Progenitor cell of endocrine pancreas (in vitro differentiated cells): ENCODE results near the gene ASCC3. TPM values are rescaled to one million over a fixed set of nuclear protein-coding genes. Genes with fewer than 3 reads are reported as not detected.
"Not testable (repeated sequence)": the region's sequence is repeated elsewhere in the genome, so short reads cannot be mapped to it uniquely, and the experiment has no call there.

Experiments
- DNase-seq: peaks from one replicate; pipeline ENCODE4 v3.0.0; 2021; ENCODE audit warnings: low spot score; ENCODE audit not compliant: unreplicated experiment
- H3K27ac Mint-ChIP-seq: 2 replicates; pipeline ENCODE4 v1.8.0; 2021; ENCODE audit warnings: mild to moderate bottlenecking, moderate library complexity, mixed read lengths
- H3K27me3 Mint-ChIP-seq: 2 replicates; pipeline ENCODE4 v1.8.0; 2021; ENCODE audit warnings: mixed read lengths
- H3K36me3 Mint-ChIP-seq: 2 replicates; pipeline ENCODE4 v1.8.0; 2022; ENCODE audit warnings: mixed read lengths; ENCODE audit not compliant: insufficient read depth
- H3K4me1 Mint-ChIP-seq: 2 replicates; pipeline ENCODE4 v1.8.0; 2021; ENCODE audit warnings: low read depth, mixed read lengths
- H3K4me3 Mint-ChIP-seq: 2 replicates; pipeline ENCODE4 v1.8.0; 2021; ENCODE audit warnings: low read depth, mild to moderate bottlenecking, moderate library complexity, mixed read lengths
- H3K9me3 Mint-ChIP-seq: 2 replicates; pipeline ENCODE4 v1.8.0; 2021; ENCODE audit warnings: low read depth, mixed read lengths
- CTCF ChIP-seq: fragments of 200-600 bp; sonication (generic); IDR thresholded peaks from one replicate; pipeline ENCODE4 v1.5.0; 2021; ENCODE audit warnings: antibody characterized with exemption, mild to moderate bottlenecking; ENCODE audit not compliant: unreplicated experiment
- total RNA-seq: library from RNA; stranded (reverse); gene quantifications from 2 replicates; pipeline ENCODE4 v1.2.1, GENCODE V29; 2021

ASCC3 gene
- total RNA-seq, 1 donor from 2014 or later, result 36.6 TPM

- no peak for DNase-seq
- H3K27ac Mint-ChIP-seq, result no peak overlapping the region
- no peaks in the 10 kb centered on the region for H3K9me3 Mint-ChIP-seq
- no peaks in the 10 kb centered on the region for H3K27me3 Mint-ChIP-seq
- peaks cover 3% of the 10 kb centered on the region for H3K36me3 Mint-ChIP-seq
- peaks cover 1% of the 10 kb centered on the region for H3K4me1 Mint-ChIP-seq
- no peak overlapping the region for H3K4me3 Mint-ChIP-seq
- TF ChIP-seq CTCF, result no peak
These were observed 34.9 kb downstream of the ASCC3 start for GRCh38 chr6:100846276-100846675.

GRCh38 chr6:100845676-100846075, 35.5 kb downstream of the ASCC3 start:
- Mint-ChIP-seq H3K27me3 (no peaks in the 10 kb centered on the region), H3K4me1 (peaks cover 1% of the 10 kb centered on the region), H3K4me3 (no peak overlapping the region), H3K36me3 (peaks cover 3% of the 10 kb centered on the region), H3K27ac (no peak overlapping the region), H3K9me3 (no peaks in the 10 kb centered on the region)
- TF ChIP-seq CTCF, result no peak
- no peak for DNase-seq

GRCh38 chr6:100839419-100839818, 41.7 kb downstream of the ASCC3 start:
- Mint-ChIP-seq H3K27ac (no peak overlapping the region), H3K36me3 (peaks cover 5% of the 10 kb centered on the region), H3K4me1 (no peaks in the 10 kb centered on the region), H3K9me3 (peaks cover 3% of the 10 kb centered on the region), H3K4me3 (no peak overlapping the region), H3K27me3 (no peaks in the 10 kb centered on the region)
- no peak for DNase-seq
- no peak for TF ChIP-seq CTCF

GRCh38 chr6:100838011-100838410, 43.1 kb downstream of the ASCC3 start:
- Mint-ChIP-seq H3K4me1 (no peaks in the 10 kb centered on the region), H3K4me3 (no peak overlapping the region)
- TF ChIP-seq CTCF, result no peak

GRCh38 chr6:100833972-100834574, 47.1 kb downstream of the ASCC3 start:
- H3K27ac Mint-ChIP-seq, result no peak overlapping the region
- no peaks in the 10 kb centered on the region for H3K27me3 Mint-ChIP-seq
- H3K36me3 Mint-ChIP-seq, result peaks cover 5% of the 10 kb centered on the region
- H3K4me1 Mint-ChIP-seq, result no peaks in the 10 kb centered on the region
- peaks cover 3% of the 10 kb centered on the region for H3K9me3 Mint-ChIP-seq
- no peak for TF ChIP-seq CTCF
- DNase-seq, result no peak
- no peak overlapping the region for H3K4me3 Mint-ChIP-seq

More at GRCh38 chr6:100838011-100838410, 43.1 kb downstream of the ASCC3 start:
- no peak overlapping the region for H3K27ac Mint-ChIP-seq
- peaks cover 3% of the 10 kb centered on the region for H3K9me3 Mint-ChIP-seq
- no peaks in the 10 kb centered on the region for H3K27me3 Mint-ChIP-seq
- peaks cover 5% of the 10 kb centered on the region for H3K36me3 Mint-ChIP-seq
- no peak for DNase-seq

- not testable (repeated sequence) for H3K27me3 Mint-ChIP-seq, H3K36me3 Mint-ChIP-seq, H3K9me3 Mint-ChIP-seq, H3K4me1 Mint-ChIP-seq, DNase-seq, H3K4me3 Mint-ChIP-seq, H3K27ac Mint-ChIP-seq
These were observed 52.0 kb downstream of the ASCC3 start for GRCh38 chr6:100829077-100829595.
